ENCODE results near the gene GNAL. TPM values are rescaled to one million over a fixed set of nuclear protein-coding genes. Genes with fewer than 3 reads are reported as not detected.

GNAL gene
- total RNA-seq, 1 donor from 2014 or later, result 14.7 TPM

DNA sequence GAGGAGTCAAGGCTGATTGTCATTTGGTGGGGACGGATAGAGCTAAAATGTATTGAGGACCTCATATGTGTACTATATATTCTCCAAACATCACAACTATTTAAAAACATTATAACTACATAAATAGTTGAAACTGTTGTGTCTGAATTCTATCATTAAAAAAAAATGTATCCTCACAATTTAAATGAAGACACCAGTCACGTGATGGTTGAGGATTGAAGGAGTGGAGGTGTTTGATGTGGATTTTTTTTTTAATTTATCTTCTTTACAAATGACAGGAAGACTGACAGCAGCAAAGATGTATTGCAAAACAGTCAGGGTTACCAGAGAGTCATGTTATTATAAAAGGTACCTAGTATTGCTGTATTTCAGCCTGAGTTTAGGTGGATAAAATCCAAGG, 30.0 kb downstream of the GNAL start:
- H3K4me3 ChIP-seq (ENCODE audit: low read depth, low read length), result no peak overlapping the region
- TF ChIP-seq, protein P1, sequence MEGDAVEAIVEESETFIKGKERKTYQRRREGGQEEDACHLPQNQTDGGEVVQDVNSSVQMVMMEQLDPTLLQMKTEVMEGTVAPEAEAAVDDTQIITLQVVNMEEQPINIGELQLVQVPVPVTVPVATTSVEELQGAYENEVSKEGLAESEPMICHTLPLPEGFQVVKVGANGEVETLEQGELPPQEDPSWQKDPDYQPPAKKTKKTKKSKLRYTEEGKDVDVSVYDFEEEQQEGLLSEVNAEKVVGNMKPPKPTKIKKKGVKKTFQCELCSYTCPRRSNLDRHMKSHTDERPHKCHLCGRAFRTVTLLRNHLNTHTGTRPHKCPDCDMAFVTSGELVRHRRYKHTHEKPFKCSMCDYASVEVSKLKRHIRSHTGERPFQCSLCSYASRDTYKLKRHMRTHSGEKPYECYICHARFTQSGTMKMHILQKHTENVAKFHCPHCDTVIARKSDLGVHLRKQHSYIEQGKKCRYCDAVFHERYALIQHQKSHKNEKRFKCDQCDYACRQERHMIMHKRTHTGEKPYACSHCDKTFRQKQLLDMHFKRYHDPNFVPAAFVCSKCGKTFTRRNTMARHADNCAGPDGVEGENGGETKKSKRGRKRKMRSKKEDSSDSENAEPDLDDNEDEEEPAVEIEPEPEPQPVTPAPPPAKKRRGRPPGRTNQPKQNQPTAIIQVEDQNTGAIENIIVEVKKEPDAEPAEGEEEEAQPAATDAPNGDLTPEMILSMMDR (IDR thresholded peaks at IDR 0.05; ENCODE audit: insufficient read depth, low read length, poor library complexity, severe bottlenecking), result no peak
- H3K27me3 ChIP-seq (ENCODE audit: control insufficient read depth, insufficient read depth, low read length), result no peaks in the 10 kb centered on the region
- no peaks in the 10 kb centered on the region for H3K36me3 ChIP-seq (ENCODE audit: control insufficient read depth, insufficient read depth, low read length)
- no peak for DNase-seq (ENCODE audit: low read depth)

DNA sequence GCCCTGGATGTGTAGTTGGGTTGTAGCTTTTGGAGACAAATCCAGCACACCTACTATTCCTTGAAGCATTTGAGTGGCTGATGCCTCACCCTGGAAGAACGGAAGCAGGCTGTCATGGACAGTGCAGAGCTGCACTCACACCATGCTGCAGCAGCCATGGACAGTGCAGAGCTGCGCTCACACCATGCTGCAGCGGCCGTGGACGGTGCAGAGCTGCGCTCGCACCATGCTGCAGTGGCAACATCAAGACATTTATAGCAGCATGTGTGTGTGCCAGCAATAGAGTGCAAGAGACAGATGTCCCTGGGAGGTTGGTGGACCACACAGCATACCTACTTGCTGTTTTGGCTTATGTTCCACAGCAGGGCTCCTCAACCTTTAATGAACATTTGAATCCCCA, 30.6 kb downstream of the GNAL start:
- TF ChIP-seq, protein P1 (IDR thresholded peaks at IDR 0.05; ENCODE audit: insufficient read depth, low read length, poor library complexity, severe bottlenecking), result no peak
- no peak overlapping the region for H3K4me3 ChIP-seq (ENCODE audit: low read depth, low read length)
- no peak for DNase-seq (ENCODE audit: low read depth)
- no peaks in the 10 kb centered on the region for H3K27me3 ChIP-seq (ENCODE audit: control insufficient read depth, insufficient read depth, low read length)
- no peaks in the 10 kb centered on the region for H3K36me3 ChIP-seq (ENCODE audit: control insufficient read depth, insufficient read depth, low read length)

DNA sequence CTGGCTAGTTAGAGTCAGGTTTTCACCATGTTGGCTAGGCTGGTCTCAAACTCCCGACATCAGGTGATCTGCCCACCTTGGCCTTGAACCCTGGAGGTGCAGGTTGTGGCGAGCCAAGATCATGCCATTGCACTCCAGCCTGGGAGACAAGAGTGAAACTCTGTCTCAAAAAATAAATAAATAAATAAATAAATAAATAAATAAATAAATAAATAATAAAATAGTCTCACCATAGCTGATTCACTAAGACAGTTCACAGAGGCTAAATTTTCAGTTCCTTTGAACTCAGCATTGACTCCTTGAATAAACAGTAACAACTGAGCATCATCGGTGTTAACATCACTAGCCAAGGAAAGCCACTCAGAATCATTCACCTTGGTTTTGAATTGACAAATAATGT, 32.7 kb downstream of the GNAL start:
- H3K36me3 ChIP-seq (ENCODE audit: control insufficient read depth, insufficient read depth, low read length), result no peaks in the 10 kb centered on the region
- H3K27me3 ChIP-seq (ENCODE audit: control insufficient read depth, insufficient read depth, low read length), result no peaks in the 10 kb centered on the region
- no peak for DNase-seq (ENCODE audit: low read depth)
- H3K4me3 ChIP-seq (ENCODE audit: low read depth, low read length), result no peak overlapping the region
- TF ChIP-seq, protein P1 (IDR thresholded peaks at IDR 0.05; ENCODE audit: insufficient read depth, low read length, poor library complexity, severe bottlenecking), result no peak

DNA sequence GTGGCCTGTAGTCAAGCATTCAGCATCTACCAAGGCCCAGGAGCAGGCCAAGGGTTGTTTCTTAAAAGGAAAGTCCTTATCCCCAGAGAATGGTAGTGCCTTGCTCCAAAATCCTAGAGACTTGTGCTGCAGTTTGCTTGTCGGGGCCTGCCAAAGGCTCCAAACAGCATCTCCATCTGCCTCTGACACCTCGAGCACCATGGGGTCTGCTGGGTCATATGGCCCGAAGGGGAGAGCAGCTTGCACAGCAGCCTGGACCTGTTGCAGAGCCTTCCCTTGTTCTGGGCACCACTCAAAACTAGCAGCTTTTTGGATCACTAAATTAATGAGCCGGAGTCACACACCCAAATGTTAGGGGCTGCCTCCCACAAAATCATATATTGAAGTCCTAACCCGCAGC, 35.7 kb downstream of the GNAL start:
- no peak for DNase-seq (ENCODE audit: low read depth)
- H3K36me3 ChIP-seq (ENCODE audit: control insufficient read depth, insufficient read depth, low read length), result no peaks in the 10 kb centered on the region
- no peaks in the 10 kb centered on the region for H3K27me3 ChIP-seq (ENCODE audit: control insufficient read depth, insufficient read depth, low read length)
- no peak overlapping the region for H3K4me3 ChIP-seq (ENCODE audit: low read depth, low read length)
- TF ChIP-seq, protein P1 (IDR thresholded peaks at IDR 0.05; ENCODE audit: insufficient read depth, low read length, poor library complexity, severe bottlenecking), result no peak

DNA sequence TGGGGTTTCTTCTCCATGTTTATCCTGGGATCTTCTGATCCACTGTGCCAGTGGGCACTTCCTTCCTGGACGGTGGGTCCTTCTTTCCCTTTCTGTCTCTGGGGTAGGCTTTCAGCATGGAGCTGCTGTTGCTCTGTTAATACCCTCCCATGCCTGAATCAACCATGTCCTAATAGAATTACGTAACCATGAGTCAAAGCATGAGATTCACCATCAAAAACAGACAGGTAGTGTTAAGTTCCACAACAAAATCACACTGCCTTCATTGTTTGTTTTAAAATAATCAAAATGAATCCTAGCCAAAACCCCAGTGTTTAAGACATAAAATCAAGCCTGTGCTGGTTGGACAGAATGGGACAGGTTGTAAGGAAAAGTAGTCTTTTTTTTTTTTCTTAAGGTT, 37.5 kb downstream of the GNAL start:
- TF ChIP-seq, protein P1 (IDR thresholded peaks at IDR 0.05; ENCODE audit: insufficient read depth, low read length, poor library complexity, severe bottlenecking), result no peak
- H3K36me3 ChIP-seq (ENCODE audit: control insufficient read depth, insufficient read depth, low read length), result no peaks in the 10 kb centered on the region
- H3K4me3 ChIP-seq (ENCODE audit: low read depth, low read length), result no peak overlapping the region
- no peaks in the 10 kb centered on the region for H3K27me3 ChIP-seq (ENCODE audit: control insufficient read depth, insufficient read depth, low read length)
- DNase-seq (ENCODE audit: low read depth), result no peak

DNA sequence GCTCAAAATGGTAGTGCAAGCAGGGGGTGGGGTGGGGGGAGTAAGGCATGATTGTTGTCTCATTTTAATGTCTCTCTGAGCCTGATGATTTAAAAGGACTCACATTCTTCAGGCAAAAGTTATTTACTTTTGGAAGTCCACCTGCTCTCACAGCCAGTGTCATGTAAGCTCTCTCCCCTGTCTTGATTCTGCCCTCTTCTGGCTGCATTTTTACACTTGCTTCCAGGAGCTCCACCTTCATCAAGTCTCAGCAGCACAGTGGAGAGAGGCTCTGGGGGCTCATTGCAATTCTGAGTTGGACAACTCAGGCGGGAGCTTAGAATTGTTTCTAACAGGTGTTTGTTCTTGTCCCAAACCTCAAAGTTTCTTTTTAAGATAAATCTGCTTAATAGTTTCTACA, 39.2 kb downstream of the GNAL start:
- Histone ChIP-seq H3K4me3 (ENCODE audit: low read depth, low read length) (no peak overlapping the region), H3K36me3 (ENCODE audit: control insufficient read depth, insufficient read depth, low read length) (no peaks in the 10 kb centered on the region), H3K27me3 (ENCODE audit: control insufficient read depth, insufficient read depth, low read length) (no peaks in the 10 kb centered on the region)
- DNase-seq (ENCODE audit: low read depth), result no peak
- TF ChIP-seq, protein P1 (IDR thresholded peaks at IDR 0.05; ENCODE audit: insufficient read depth, low read length, poor library complexity, severe bottlenecking), result peak; percentile 41

All from kidney epithelial cell (primary cell).